Suprapubic skin (tissue), 4 donors: ENCODE data around the gene DCAF4. TPM values are rescaled to one million over a fixed set of nuclear protein-coding genes. Genes with fewer than 3 reads are reported as not detected.
"Not testable (repeated sequence)": the region's sequence is repeated elsewhere in the genome, so short reads cannot be mapped to it uniquely, and the experiment has no call there.

Experiments used
- DNase-seq, 2 donors: peaks; one replicate each; pipeline ENCODE4 v3.0.0-alpha.2; 2019; ENCODE audit warnings: low spot score in 2 of 2
- H3K27ac ChIP-seq: fragments of 200-600 bp; sonication (generic); one replicate; pipeline ENCODE4 v1.5.1; 2019
- H3K27me3 ChIP-seq: fragments of 200-600 bp; sonication (generic); one replicate; pipeline ENCODE4 v1.5.1; 2019
- H3K36me3 ChIP-seq: fragments of 200-600 bp; sonication (generic); one replicate; pipeline ENCODE4 v1.5.1; 2019
- H3K4me1 ChIP-seq: fragments of 200-600 bp; sonication (generic); one replicate; pipeline ENCODE4 v1.5.1; 2019
- H3K4me3 ChIP-seq: fragments of 200-600 bp; sonication (generic); one replicate; pipeline ENCODE4 v1.5.1; 2019; ENCODE audit warnings: mild to moderate bottlenecking
- H3K9me3 ChIP-seq: fragments of 200-600 bp; sonication (generic); one replicate; pipeline ENCODE4 v1.5.1; 2019
- CTCF ChIP-seq, 2 donors: fragments of 200-600 bp in 1 of 2; fragments of 450-650 bp in 1 of 2; sonication (generic) in 1 of 2; IDR thresholded peaks; one replicate each; pipeline ENCODE4 v1.5.1; 2016 to 2019; ENCODE audit warnings: antibody characterized with exemption in 2 of 2, mild to moderate bottlenecking in 1 of 2, moderate library complexity in 1 of 2
- EP300 ChIP-seq: sonication (generic); formaldehyde crosslinking; IDR thresholded peaks from one replicate; pipeline ENCODE4 v1.6.1; 2017; ENCODE audit warnings: antibody characterized with exemption
- POLR2A ChIP-seq, 2 donors: fragments of 450-650 bp; IDR thresholded peaks; one replicate each; pipeline ENCODE4 v1.6.1; 2017; ENCODE audit warnings: antibody characterized with exemption in 2 of 2, mild to moderate bottlenecking in 2 of 2, moderate library complexity in 2 of 2
- POLR2AphosphoS5 ChIP-seq, 3 donors: sonication (generic); formaldehyde crosslinking; IDR thresholded peaks; one replicate each; pipeline ENCODE4 v1.6.1; 2017; ENCODE audit warnings: antibody characterized with exemption in 3 of 3
- WGBS: methylation state at CpG from one replicate; pipeline ENCODE4 v1.1.5; 2018; 5-methylcytosine and 5-hydroxymethylcytosine counted together
- total RNA-seq, 4 donors: library from RNA; depleted of rRNA; stranded (reverse); fragments of >200 nt; gene quantifications; one replicate each; pipeline ENCODE4 v1.1.0, GENCODE V29; 2016

DCAF4 gene
- total RNA-seq, 4 donors from 2014 or later, result 52.0 to 64.7 (median 55.3) TPM

GRCh38 chr14:72958548-72958947 is 32.3 kb downstream of the DCAF4 start:
- Histone ChIP-seq H3K36me3 (peaks cover 68% of the 10 kb centered on the region), H3K27me3 (no peaks in the 10 kb centered on the region), H3K27ac (no peak overlapping the region), H3K4me3 (no peak overlapping the region), H3K9me3 (no peaks in the 10 kb centered on the region), H3K4me1 (no peaks in the 10 kb centered on the region)
- no peak for DNase-seq
- 88% methylated on average over 15 of the region's 15 CpGs for WGBS
- TF ChIP-seq CTCF (IDR thresholded peaks at IDR 0.05), result no peak
- no peak for TF ChIP-seq POLR2A (IDR thresholded peaks at IDR 0.05)
- no peak for TF ChIP-seq POLR2AphosphoS5 (IDR thresholded peaks at IDR 0.05)

- peaks cover 52% of the 10 kb centered on the region for H3K36me3 ChIP-seq
- not testable (repeated sequence) for DNase-seq, H3K9me3 ChIP-seq, H3K27me3 ChIP-seq, H3K27ac ChIP-seq, H3K4me3 ChIP-seq, H3K4me1 ChIP-seq
- WGBS, result 92% methylated on average over 4 of the region's 4 CpGs
Observed at GRCh38 chr14:72961016-72961415, 34.8 kb downstream of the DCAF4 start.

- H3K4me3 ChIP-seq, result no peak overlapping the region
- no peak for DNase-seq
- TF ChIP-seq POLR2A (IDR thresholded peaks at IDR 0.05) (no peak), POLR2AphosphoS5 (IDR thresholded peaks at IDR 0.05) (no peak), EP300 (no peak), CTCF (IDR thresholded peaks at IDR 0.05) (no peak)
- H3K4me1 ChIP-seq, result no peaks in the 10 kb centered on the region
- H3K9me3 ChIP-seq, result no peaks in the 10 kb centered on the region
- H3K36me3 ChIP-seq, result peaks cover 44% of the 10 kb centered on the region
- no peaks in the 10 kb centered on the region for H3K27me3 ChIP-seq
- H3K27ac ChIP-seq, result no peak overlapping the region
- 81% methylated on average over 10 of the region's 10 CpGs for WGBS
Observed at GRCh38 chr14:72961579-72962335, 35.5 kb downstream of the DCAF4 start.

- DNase-seq, H3K4me3 ChIP-seq, H3K4me1 ChIP-seq, H3K27me3 ChIP-seq, H3K27ac ChIP-seq, H3K9me3 ChIP-seq: not testable (repeated sequence)
- WGBS, result 79% methylated on average over 10 of the region's 10 CpGs
- peaks cover 38% of the 10 kb centered on the region for H3K36me3 ChIP-seq
Observed at GRCh38 chr14:72962336-72962754, 36.1 kb downstream of the DCAF4 start.

- H3K36me3 ChIP-seq, result peaks cover 33% of the 10 kb centered on the region
- no peak for DNase-seq
Observed at GRCh38 chr14:72962829-72963312, 36.6 kb downstream of the DCAF4 start.

GRCh38 chr14:72965249-72965648 is 39.0 kb downstream of the DCAF4 start:
- DNase-seq, result no peak
- no peaks in the 10 kb centered on the region for H3K27me3 ChIP-seq
- no peaks in the 10 kb centered on the region for H3K4me1 ChIP-seq
- H3K27ac ChIP-seq, result no peak overlapping the region
- peaks cover 39% of the 10 kb centered on the region for H3K36me3 ChIP-seq
- no peak overlapping the region for H3K4me3 ChIP-seq
- WGBS, result 80% methylated on average over 6 of the region's 6 CpGs
- no peaks in the 10 kb centered on the region for H3K9me3 ChIP-seq
- TF ChIP-seq EP300 (no peak), CTCF (IDR thresholded peaks at IDR 0.05) (no peak), POLR2A (IDR thresholded peaks at IDR 0.05) (no peak), POLR2AphosphoS5 (IDR thresholded peaks at IDR 0.05) (no peak)

More at GRCh38 chr14:72962829-72963312, 36.6 kb downstream of the DCAF4 start:
- 61% methylated on average over 6 of the region's 6 CpGs for WGBS
- Histone ChIP-seq H3K4me3 (no peak overlapping the region), H3K27ac (no peak overlapping the region), H3K4me1 (no peaks in the 10 kb centered on the region), H3K9me3 (no peaks in the 10 kb centered on the region), H3K27me3 (no peaks in the 10 kb centered on the region)
- TF ChIP-seq EP300, result no peak
- no peak for TF ChIP-seq POLR2AphosphoS5 (IDR thresholded peaks at IDR 0.05)
- no peak for TF ChIP-seq CTCF (IDR thresholded peaks at IDR 0.05)
- TF ChIP-seq POLR2A (IDR thresholded peaks at IDR 0.05), result no peak
